Stimulated activated CD8-positive, alpha-beta memory T cell treated with anti-CD3 and anti-CD28 coated beads, Interleukin-7, amount 100 ng/mL, for 48 hours (primary cell): ENCODE measurements around the gene SYNE1.
"Not testable (repeated sequence)": the region's sequence is repeated elsewhere in the genome, so short reads cannot be mapped to it uniquely, and the experiment has no call there.

Source experiments
- DNase-seq, 2 donors: peaks; one replicate each; pipeline ENCODE4 v3.0.0-alpha.2; 2020; ENCODE audit warnings: low read depth in 1 of 2; ENCODE audit errors: extremely low read depth in 1 of 2

Gene SYNE1

DNA sequence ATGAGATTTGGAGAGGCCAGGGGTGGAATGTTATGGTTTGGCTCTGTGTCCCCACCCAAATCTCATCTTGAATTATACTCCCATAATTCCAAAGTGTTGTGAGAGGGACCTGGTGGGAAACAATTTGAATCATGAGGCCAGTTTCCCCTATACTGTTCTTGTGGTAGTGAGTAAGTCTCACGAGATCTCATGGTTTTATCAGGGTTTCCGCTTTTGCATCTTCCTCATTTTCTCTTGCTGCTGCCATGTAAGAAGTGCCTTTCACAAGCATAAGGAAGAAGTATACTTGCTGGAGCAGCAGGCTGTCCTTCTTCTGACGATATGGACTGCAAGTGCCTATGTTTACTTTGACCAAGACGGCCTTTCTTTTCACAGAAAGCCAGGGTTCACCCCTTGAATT, 559.2 kb downstream of the SYNE1 start:
- no peak for DNase-seq

- DNase-seq = not testable (repeated sequence)
Observed at GRCh38 chr6:152076242-152076641, 560.9 kb downstream of the SYNE1 start.

DNA sequence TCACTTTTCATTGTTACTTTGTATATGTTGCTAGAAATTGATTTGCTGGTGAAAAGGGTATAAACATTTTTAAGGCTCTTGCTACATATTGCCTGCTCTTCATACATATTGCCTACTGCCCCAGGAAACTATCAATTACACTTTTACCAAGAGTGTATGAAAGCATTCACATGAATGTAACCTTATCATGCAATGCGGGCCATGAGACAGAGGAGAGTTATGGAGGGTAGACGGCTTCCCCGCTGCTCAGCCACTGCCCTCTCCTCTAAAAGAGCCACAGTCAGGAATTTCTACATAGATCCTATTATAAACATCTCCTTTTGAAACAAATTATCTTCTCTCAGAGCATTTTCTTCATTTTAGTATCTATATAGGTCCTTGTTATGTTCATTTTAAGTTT, 565.3 kb downstream of the SYNE1 start:
- DNase-seq = no peak
